IMR-90 (cell line): ENCODE measurements around the gene DUSP8. TPM values are rescaled to one million over a fixed set of nuclear protein-coding genes. Genes with fewer than 3 reads are reported as not detected.

Source experiments
- ATAC-seq: fragments of 200-7000 bp; cut with Tn5 transposase; 2 replicates; pipeline ENCODE4 v1.9.1; 2020; ENCODE audit warnings: low read depth, mild to moderate bottlenecking, moderate library complexity
- BruUV-seq: library from RNA; stranded (reverse); fragments of 400-500 nt; replicated peaks from 2 replicates; lab custom pipeline; 2021; lab: Mats Ljungman, UMichigan
- CTCF ChIA-PET: fragments of 300-600 bp; formaldehyde crosslinking; extraction: SDS; loops from one replicate; lab custom pipeline; 2021; ENCODE audit warnings: antibody characterized with exemption; lab: Yijun Ruan, JAX
- POLR2A ChIA-PET: fragments of 300-600 bp; sonication (Branson Sonifier 250); formaldehyde crosslinking; loops from one replicate; lab custom pipeline; 2022; ENCODE audit warnings: antibody characterized with exemption; ENCODE audit not compliant: unreplicated experiment; lab: Charles Lee
- DNase-seq: peaks from one replicate; pipeline ENCODE4 v3.0.0; 2013
- H2AFZ ChIP-seq: replicated peaks from 2 replicates; pipeline ENCODE3; 2013; ENCODE audit warnings: low read length, mild to moderate bottlenecking; ENCODE audit not compliant: poor library complexity
- H2AK5ac ChIP-seq: 2 replicates; pipeline ENCODE4 v1.6.1; 2013; ENCODE audit warnings: low read depth, low read length, inconsistent platforms
- H2AK9ac ChIP-seq: replicated peaks from 2 replicates; pipeline ENCODE3; 2013; ENCODE audit warnings: mild to moderate bottlenecking, low read depth, low read length, moderate library complexity; ENCODE audit not compliant: poor library complexity
- H2BK120ac ChIP-seq: 2 replicates; pipeline ENCODE4 v1.6.1; 2013; ENCODE audit warnings: low read depth, low read length, inconsistent platforms
- H2BK15ac ChIP-seq: 3 replicates; pipeline ENCODE4 v1.6.1; 2013; ENCODE audit warnings: low read depth, low read length, inconsistent platforms
- H2BK20ac ChIP-seq: 2 replicates; pipeline ENCODE4 v1.6.1; 2013; ENCODE audit warnings: low read depth, mild to moderate bottlenecking, inconsistent platforms, low read length, moderate library complexity
- H2BK5ac ChIP-seq: 2 replicates; pipeline ENCODE4 v1.6.1; 2013; ENCODE audit warnings: mild to moderate bottlenecking, low read depth, low read length, inconsistent platforms; ENCODE audit not compliant: poor library complexity, severe bottlenecking
- H3K14ac ChIP-seq: replicated peaks from 2 replicates; pipeline ENCODE4 v1.6.1; 2013; ENCODE audit warnings: low read depth, low read length, inconsistent platforms
- H3K18ac ChIP-seq: 2 replicates; pipeline ENCODE4 v1.6.1; 2013; ENCODE audit warnings: low read depth, low read length, control low read depth
- H3K23ac ChIP-seq: 2 replicates; pipeline ENCODE4 v1.6.1; 2013; ENCODE audit warnings: low read depth, low read length, inconsistent platforms
- H3K27ac ChIP-seq: 2 replicates; pipeline ENCODE4 v1.5.1; 2013; ENCODE audit warnings: mild to moderate bottlenecking, control low read depth, low read length; ENCODE audit not compliant: insufficient read depth
- H3K27me3 ChIP-seq: 2 replicates; pipeline ENCODE4 v1.6.1; 2013; ENCODE audit warnings: low read length; ENCODE audit not compliant: control insufficient read depth, insufficient read depth
- H3K36me3 ChIP-seq: 2 replicates; pipeline ENCODE4 v1.6.1; 2013; ENCODE audit warnings: low read length, mixed read lengths; ENCODE audit not compliant: control insufficient read depth, insufficient read depth
- H3K4ac ChIP-seq: 2 replicates; pipeline ENCODE4 v1.6.1; 2013; ENCODE audit warnings: low read depth, low read length, inconsistent platforms
- H3K4me1 ChIP-seq: 2 replicates; pipeline ENCODE4 v1.6.1; 2013; ENCODE audit warnings: low read length, mixed read lengths; ENCODE audit not compliant: control insufficient read depth, insufficient read depth
- H3K4me2 ChIP-seq: 2 replicates; pipeline ENCODE4 v1.6.1; 2013; ENCODE audit warnings: low read depth, mild to moderate bottlenecking, control low read depth, low read length, moderate library complexity
- H3K4me3 ChIP-seq: 2 replicates; pipeline ENCODE4 v1.5.1; 2013; ENCODE audit warnings: low read depth, mild to moderate bottlenecking, control low read depth, low read length, moderate library complexity; ENCODE audit not compliant: insufficient read depth
- H3K56ac ChIP-seq: 2 replicates; pipeline ENCODE4 v1.6.1; 2013; ENCODE audit warnings: low read length, inconsistent platforms; ENCODE audit not compliant: insufficient read depth; ENCODE audit errors: extremely low read depth
- H3K79me1 ChIP-seq, 2 experiments: 2 replicates each; pipeline ENCODE4 v1.6.1; 2013; ENCODE audit warnings: low read length in 2 of 2, inconsistent platforms in 1 of 2, low read depth in 1 of 2
- H3K9ac ChIP-seq: 2 replicates; pipeline ENCODE4 v1.6.1; 2013; ENCODE audit warnings: low read depth, low read length, control low read depth
- H3K9me1 ChIP-seq: 2 replicates; pipeline ENCODE4 v1.6.1; 2013; ENCODE audit warnings: low read length, inconsistent platforms; ENCODE audit not compliant: insufficient read depth
- H3K9me3 ChIP-seq: 2 replicates; pipeline ENCODE4 v1.6.1; 2013; ENCODE audit warnings: low read length; ENCODE audit not compliant: control insufficient read depth, insufficient read depth
- H4K20me1 ChIP-seq: 2 replicates; pipeline ENCODE4 v1.6.1; 2013; ENCODE audit warnings: low read length, inconsistent platforms; ENCODE audit not compliant: insufficient read depth
- H4K5ac ChIP-seq: 2 replicates; pipeline ENCODE4 v1.6.1; 2013; ENCODE audit warnings: mild to moderate bottlenecking, low read depth, low read length, control low read depth
- H4K8ac ChIP-seq, 2 experiments: 2 replicates each; pipeline ENCODE4 v1.6.1; 2013; ENCODE audit warnings: low read depth in 2 of 2, low read length in 2 of 2, control low read depth in 1 of 2, inconsistent platforms in 1 of 2
- H4K91ac ChIP-seq: 2 replicates; pipeline ENCODE4 v1.6.1; 2013; ENCODE audit warnings: low read depth, low read length, inconsistent platforms; ENCODE audit not compliant: insufficient read depth
- BHLHE40 ChIP-seq: fragments of 150-350 bp; IDR thresholded peaks from 2 replicates; pipeline ENCODE4 v1.6.1; 2016; ENCODE audit warnings: mild to moderate bottlenecking, low read depth, low read length
- CEBPB ChIP-seq: IDR thresholded peaks from 2 replicates; pipeline ENCODE4 v1.6.1; 2012; ENCODE audit warnings: low read depth, low read length, improper control_type of control experiment
- CHD1 ChIP-seq: IDR thresholded peaks from 2 replicates; pipeline ENCODE4 v1.6.1; 2012; ENCODE audit warnings: low read depth, low read length, improper control_type of control experiment
- ELK1 ChIP-seq: fragments of 150-350 bp; IDR thresholded peaks from 2 replicates; pipeline ENCODE4 v1.6.1; 2016; ENCODE audit warnings: low read depth, mild to moderate bottlenecking, low read length, moderate library complexity, borderline replicate concordance
- FOS ChIP-seq: fragments of 150-350 bp; IDR thresholded peaks from 2 replicates; pipeline ENCODE4 v1.6.1; 2016; ENCODE audit warnings: low read depth, low read length
- MAZ ChIP-seq: IDR thresholded peaks from 2 replicates; pipeline ENCODE4 v1.6.1; 2012; ENCODE audit warnings: low read depth, mild to moderate bottlenecking, low read length, improper control_type of control experiment, moderate library complexity, borderline replicate concordance
- MXI1 ChIP-seq: IDR thresholded peaks from 2 replicates; pipeline ENCODE4 v1.6.1; 2012; ENCODE audit warnings: low read depth, mild to moderate bottlenecking, low read length, moderate library complexity, borderline replicate concordance
- NFE2L2 ChIP-seq: fragments of 150-350 bp; IDR thresholded peaks from 2 replicates; pipeline ENCODE4 v1.6.1; 2016; ENCODE audit warnings: low read depth, mild to moderate bottlenecking, low read length
- POLR2A ChIP-seq: IDR thresholded peaks from 2 replicates; pipeline ENCODE4 v1.6.1; 2012; ENCODE audit warnings: mild to moderate bottlenecking, low read depth, low read length
- RAD21 ChIP-seq: IDR thresholded peaks from 2 replicates; pipeline ENCODE4 v1.6.1; 2012; ENCODE audit warnings: low read length, improper control_type of control experiment
- RCOR1 ChIP-seq: IDR thresholded peaks from 2 replicates; pipeline ENCODE4 v1.6.1; 2012; ENCODE audit warnings: mild to moderate bottlenecking, low read length, improper control_type of control experiment; ENCODE audit not compliant: insufficient replicate concordance
- RFX5 ChIP-seq: IDR thresholded peaks from 2 replicates; pipeline ENCODE4 v1.8.0; 2012; ENCODE audit warnings: low read depth, mild to moderate bottlenecking, low read length, moderate library complexity
- SMC3 ChIP-seq: fragments of 150-350 bp; IDR thresholded peaks from 2 replicates; pipeline ENCODE4 v1.6.1; 2016; ENCODE audit warnings: low read depth, mild to moderate bottlenecking, antibody characterized with exemption, low read length, moderate library complexity
- USF2 ChIP-seq: fragments of 150-350 bp; IDR thresholded peaks from 2 replicates; pipeline ENCODE4 v1.6.1; 2017; ENCODE audit warnings: mild to moderate bottlenecking, antibody characterized with exemption, low read length, low read depth
- whole genome bisulfite sequencing, 2 experiments: methylation state at CpG; one replicate each; pipeline versions ENCODE4 v1.1.5 to v1.1.7; 2013; ENCODE audit warnings: missing lambda C conversion rate in 2 of 2; ENCODE audit not compliant: insufficient read length in 1 of 2; ENCODE audit errors: extremely low coverage in 2 of 2; 5-methylcytosine and 5-hydroxymethylcytosine counted together
- dilution Hi-C: fragments of 300-500 bp; cut with HindIII; formaldehyde crosslinking; loops from one replicate; pipeline ENCODE4 v1.14.3; 2018; ENCODE audit warnings: low sequenced_read_pairs; ENCODE audit not compliant: unreplicated experiment
- in situ Hi-C: fragments of 300-500 bp; cut with MboI; formaldehyde crosslinking; loops from 3 replicates; pipeline ENCODE4 v1.14.3; 2019; ENCODE audit warnings: low sequenced_read_pairs, inconsistent platforms, mixed read lengths
- intact Hi-C: fragments of 100-400 bp; cut with micrococcal nuclease; formaldehyde crosslinking; loops from 2 replicates; pipeline ENCODE4 v1.10.0; 2022
- polyA plus RNA-seq, 3 experiments: library from polyadenylated mRNA; depleted of rRNA; stranded (reverse); fragments of >200 nt; gene quantifications; 2 replicates each; pipeline ENCODE4 v1.2.3, GENCODE V29; 2012; ENCODE audit warnings: low replicate concordance in 1 of 3
- total RNA-seq: library from RNA; depleted of rRNA; stranded (reverse); fragments of >200 nt; gene quantifications from 2 replicates; pipeline ENCODE4 v1.2.3, GENCODE V29; 2012

DUSP8 gene
- total and polyA plus RNA-seq, 2 of the 4 experiments (the other 2 are of a cell fraction) = 0.72 to 4.2 TPM

GRCh38 chr11:1513326-1514296, 58.5 kb downstream of the DUSP8 start:
- no peak overlapping the region for H3K56ac ChIP-seq
- H3K9me3 ChIP-seq = no peaks in the 10 kb centered on the region
- H3K4me2 ChIP-seq = no peak overlapping the region
- no peak overlapping the region for H3K9ac ChIP-seq
- ATAC-seq (no peak), DNase-seq (no peak)
- in situ Hi-C loops = loop anchor here (25.0 kb wide), 1 partner anchor 301 kb away; the partner anchor contains the start of gene MUC5B
- H3K4me3 ChIP-seq = no peak overlapping the region
- WGBS, 2 experiments = 87% methylated on average over 21 of the region's 23 CpGs; no CpG with 5 or more reads in 1 of the 2 experiments
- H2BK20ac ChIP-seq = no peak overlapping the region
- no peak overlapping the region for H3K18ac ChIP-seq
- peaks cover 12% of the 10 kb centered on the region for H3K4me1 ChIP-seq
- no peak overlapping the region for H2AK5ac ChIP-seq
- no peak overlapping the region for H2BK5ac ChIP-seq
- H3K27me3 ChIP-seq = no peaks in the 10 kb centered on the region
- H3K27ac ChIP-seq = no peak overlapping the region
- no peaks in the 10 kb centered on the region for H3K36me3 ChIP-seq
- no peak overlapping the region for H3K23ac ChIP-seq
- H4K5ac ChIP-seq = no peak overlapping the region
- no peak overlapping the region for H2AK9ac ChIP-seq
- peaks cover 3% of the 10 kb centered on the region; the same call in 1 of the 2 replicates for H3K9me1 ChIP-seq
- peak overlapping the region; percentile 13 for H2AFZ ChIP-seq
- intact Hi-C loops = no loop called here
- CTCF ChIA-PET = no interaction called here
- H3K14ac ChIP-seq = no peak overlapping the region
- H4K91ac ChIP-seq = no peak overlapping the region
- POLR2A ChIA-PET = no interaction called here
- H4K20me1 ChIP-seq = peaks cover 83% of the 10 kb centered on the region
- dilution Hi-C loops = no loop called here
- no peak overlapping the region for H2BK15ac ChIP-seq
- no TSS peak for BruUV-seq
- no peak overlapping the region for H2BK120ac ChIP-seq
- no peak overlapping the region for H4K8ac ChIP-seq
- H3K4ac ChIP-seq = no peak overlapping the region
- H3K79me1 ChIP-seq = peaks cover 35 to 65% of the 10 kb centered on the region in 2 experiments
- TF ChIP-seq CEBPB (no peak), RAD21 (no peak), CHD1 (no peak), RFX5 (no peak), USF2 (no peak), FOS (no peak), RCOR1 (no peak), ELK1 (no peak), POLR2A (no peak), MXI1 (no peak), BHLHE40 (no peak), MAZ (no peak), NFE2L2 (no peak), SMC3 (no peak)
